Thyroid gland (tissue), 4 donors: ENCODE data around the gene NTRK2. TPM values are rescaled to one million over a fixed set of nuclear protein-coding genes. Genes with fewer than 3 reads are reported as not detected.

Experiments used
- DNase-seq, 2 donors: peaks; one replicate each; pipeline ENCODE4 v3.0.0-alpha.2; 2019
- H3K27ac ChIP-seq, 3 donors: fragments of 200-600 bp; sonication (generic); 1 replicate in 2 of 3; 2 replicates in 1 of 3; pipeline ENCODE4 v1.5.1; 2016 to 2019; ENCODE audit warnings: mild to moderate bottlenecking in 1 of 3, moderate library complexity in 1 of 3
- H3K27me3 ChIP-seq: fragments of 200-600 bp; sonication (generic); one replicate; pipeline ENCODE4 v1.5.1; 2019
- H3K36me3 ChIP-seq, 2 donors: fragments of 200-600 bp; sonication (generic); one replicate each; pipeline ENCODE4 v1.5.1; 2016 to 2019
- H3K4me1 ChIP-seq, 2 donors: fragments of 200-600 bp; sonication (generic); one replicate each; pipeline ENCODE4 v1.5.1; 2017 to 2019
- H3K4me3 ChIP-seq, 3 donors: fragments of 200-600 bp; sonication (generic); replicated peaks in 1 of 3; 1 replicate in 2 of 3; 2 replicates in 1 of 3; pipeline ENCODE4 v1.5.1; 2016; ENCODE audit warnings: mild to moderate bottlenecking in 1 of 3
- H3K9me3 ChIP-seq: fragments of 200-600 bp; sonication (generic); one replicate; pipeline ENCODE4 v1.5.1; 2017
- CTCF ChIP-seq, 6 experiments: fragments of 200-600 bp in 3 of 6; fragments of 450-650 bp in 3 of 6; sonication (generic) in 3 of 6; IDR thresholded peaks; one replicate each; pipeline ENCODE4 v1.5.1; 2016 to 2019; ENCODE audit warnings: antibody characterized with exemption in 6 of 6, mild to moderate bottlenecking in 2 of 6, inconsistent platforms in 1 of 6, moderate library complexity in 1 of 6
- POLR2A ChIP-seq, 2 donors: fragments of 450-650 bp; IDR thresholded peaks; one replicate each; pipeline ENCODE4 v1.6.1; 2017; ENCODE audit warnings: antibody characterized with exemption in 2 of 2, mild to moderate bottlenecking in 2 of 2, moderate library complexity in 1 of 2
- WGBS, 2 donors: methylation state at CpG; one replicate each; pipeline ENCODE4 v1.1.5; 2017; 5-methylcytosine and 5-hydroxymethylcytosine counted together
- intact Hi-C: fragments of 100-400 bp; cut with DNase I; formaldehyde crosslinking; loops from one replicate; pipeline ENCODE4 v1.15.1; 2023
- total RNA-seq, 4 donors: library from RNA; depleted of rRNA; stranded (reverse); fragments of >200 nt; gene quantifications; one replicate each; pipeline ENCODE4 v1.2.3, GENCODE V29; 2016

NTRK2 gene
- total RNA-seq, 4 donors from 2014 or later, result 92.0 to 186 (median 142) TPM

- intact Hi-C loops, result loop anchor here (10.0 kb wide), 2 partner anchors 169 to 381 kb away; no protein-coding TSS in a partner anchor
- DNase-seq, result no peak
- WGBS, 2 donors, result 93 to 100% methylated on average over 4 of the region's 4 CpGs
- Histone ChIP-seq H3K27me3 (no peaks in the 10 kb centered on the region), H3K9me3 (no peaks in the 10 kb centered on the region), H3K36me3 (no peaks in the 10 kb centered on the region), H3K4me1 (peaks cover 7 to 9% of the 10 kb centered on the region in 2 donors), H3K4me3 (no peak overlapping the region), H3K27ac (no peak overlapping the region)
- TF ChIP-seq CTCF (IDR thresholded peaks at IDR 0.05) (no peak), POLR2A (IDR thresholded peaks at IDR 0.05) (no peak)
These were observed 116.4 kb downstream of the NTRK2 start for GRCh38 chr9:84785792-84786547.

- intact Hi-C loops, result loop anchor here (10.0 kb wide), 2 partner anchors 166 to 384 kb away; no protein-coding TSS in a partner anchor
- H3K36me3 ChIP-seq, result no peaks in the 10 kb centered on the region
- H3K9me3 ChIP-seq, result no peaks in the 10 kb centered on the region
- no peak overlapping the region for H3K27ac ChIP-seq
- no peak overlapping the region for H3K4me3 ChIP-seq
- peak; percentile 72 to 76 for DNase-seq
- TF ChIP-seq CTCF (IDR thresholded peaks at IDR 0.05), result no peak
- no peak for TF ChIP-seq POLR2A (IDR thresholded peaks at IDR 0.05)
- H3K4me1 ChIP-seq, result peaks cover 7 to 9% of the 10 kb centered on the region in 2 donors
- 66 to 71% methylated on average over 5 of the region's 5 CpGs for WGBS, 2 donors
- no peaks in the 10 kb centered on the region for H3K27me3 ChIP-seq
These were observed 119.4 kb downstream of the NTRK2 start for GRCh38 chr9:84788803-84789462.

GRCh38 chr9:84789463-84789830 is 119.9 kb downstream of the NTRK2 start:
- H3K4me1 ChIP-seq, result peaks cover 7 to 9% of the 10 kb centered on the region in 2 donors
- H3K4me3 ChIP-seq, result no peak overlapping the region
- WGBS, 2 donors, result 77 to 81% methylated on average over 5 of the region's 5 CpGs
- no peak for TF ChIP-seq POLR2A (IDR thresholded peaks at IDR 0.05)
- no peak for TF ChIP-seq CTCF (IDR thresholded peaks at IDR 0.05)
- H3K27ac ChIP-seq, result no peak overlapping the region
- intact Hi-C loops, result loop anchor here (10.0 kb wide), 2 partner anchors 165 to 385 kb away; no protein-coding TSS in a partner anchor
- H3K36me3 ChIP-seq, result no peaks in the 10 kb centered on the region
- no peak for DNase-seq
- no peaks in the 10 kb centered on the region for H3K9me3 ChIP-seq
- no peaks in the 10 kb centered on the region for H3K27me3 ChIP-seq

- intact Hi-C loops, result no loop called here
- Histone ChIP-seq H3K27me3 (no peaks in the 10 kb centered on the region), H3K4me1 (peaks cover 7 to 9% of the 10 kb centered on the region in 2 donors), H3K27ac (no peak overlapping the region), H3K4me3 (no peak overlapping the region), H3K9me3 (no peaks in the 10 kb centered on the region), H3K36me3 (no peaks in the 10 kb centered on the region)
- 78 to 87% methylated on average over 2 of the region's 2 CpGs for WGBS, 2 donors
- TF ChIP-seq POLR2A (IDR thresholded peaks at IDR 0.05), result no peak
- no peak for TF ChIP-seq CTCF (IDR thresholded peaks at IDR 0.05)
- no peak for DNase-seq
These were observed 122.1 kb downstream of the NTRK2 start for GRCh38 chr9:84791643-84792042.

- no peak for DNase-seq
- peaks cover 6 to 9% of the 10 kb centered on the region in 2 donors for H3K4me1 ChIP-seq
- WGBS, 2 donors, result 94 to 95% methylated on average over 3 of the region's 3 CpGs
- no peaks in the 10 kb centered on the region for H3K36me3 ChIP-seq
- TF ChIP-seq CTCF (IDR thresholded peaks at IDR 0.05) (no peak), POLR2A (IDR thresholded peaks at IDR 0.05) (no peak)
- H3K4me3 ChIP-seq, result no peak overlapping the region
- H3K27ac ChIP-seq, result no peak overlapping the region
- no peaks in the 10 kb centered on the region for H3K27me3 ChIP-seq
- H3K9me3 ChIP-seq, result no peaks in the 10 kb centered on the region
- intact Hi-C loops, result no loop called here
These were observed 123.7 kb downstream of the NTRK2 start for GRCh38 chr9:84793251-84793650.
